Suprapubic skin (tissue), 4 donors: ENCODE data around the gene AMBRA1.

ENCODE experiments used
- EP300 ChIP-seq: sonication (generic); formaldehyde crosslinking; IDR thresholded peaks from one replicate; pipeline ENCODE4 v1.6.1; 2017; ENCODE audit warnings: antibody characterized with exemption
- POLR2AphosphoS5 ChIP-seq, 3 donors: sonication (generic); formaldehyde crosslinking; IDR thresholded peaks; one replicate each; pipeline ENCODE4 v1.6.1; 2017; ENCODE audit warnings: antibody characterized with exemption in 3 of 3
- TF ChIP-seq, protein P1 (sequence below), 2 donors: fragments of 200-600 bp in 1 of 2; fragments of 450-650 bp in 1 of 2; sonication (generic) in 1 of 2; IDR thresholded peaks; one replicate each; pipeline ENCODE4 v1.5.1; 2016 to 2019; ENCODE audit warnings: antibody characterized with exemption in 2 of 2, mild to moderate bottlenecking in 1 of 2, moderate library complexity in 1 of 2

GRCh38 chr11:46522682-46523281 lies 71.0 kb downstream of the AMBRA1 start:
- TF ChIP-seq POLR2AphosphoS5 (IDR thresholded peaks at IDR 0.05) (no peak), EP300 (no peak)
- TF ChIP-seq, protein P1, sequence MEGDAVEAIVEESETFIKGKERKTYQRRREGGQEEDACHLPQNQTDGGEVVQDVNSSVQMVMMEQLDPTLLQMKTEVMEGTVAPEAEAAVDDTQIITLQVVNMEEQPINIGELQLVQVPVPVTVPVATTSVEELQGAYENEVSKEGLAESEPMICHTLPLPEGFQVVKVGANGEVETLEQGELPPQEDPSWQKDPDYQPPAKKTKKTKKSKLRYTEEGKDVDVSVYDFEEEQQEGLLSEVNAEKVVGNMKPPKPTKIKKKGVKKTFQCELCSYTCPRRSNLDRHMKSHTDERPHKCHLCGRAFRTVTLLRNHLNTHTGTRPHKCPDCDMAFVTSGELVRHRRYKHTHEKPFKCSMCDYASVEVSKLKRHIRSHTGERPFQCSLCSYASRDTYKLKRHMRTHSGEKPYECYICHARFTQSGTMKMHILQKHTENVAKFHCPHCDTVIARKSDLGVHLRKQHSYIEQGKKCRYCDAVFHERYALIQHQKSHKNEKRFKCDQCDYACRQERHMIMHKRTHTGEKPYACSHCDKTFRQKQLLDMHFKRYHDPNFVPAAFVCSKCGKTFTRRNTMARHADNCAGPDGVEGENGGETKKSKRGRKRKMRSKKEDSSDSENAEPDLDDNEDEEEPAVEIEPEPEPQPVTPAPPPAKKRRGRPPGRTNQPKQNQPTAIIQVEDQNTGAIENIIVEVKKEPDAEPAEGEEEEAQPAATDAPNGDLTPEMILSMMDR (IDR thresholded peaks at IDR 0.05), result no peak
